GM21390 (cell line): ENCODE data around the gene MKX.
"Not testable (repeated sequence)": the region's sequence is repeated elsewhere in the genome, so short reads cannot be mapped to it uniquely, and the experiment has no call there.

Source experiments
- ATAC-seq: cut with Tn5 transposase; IDR thresholded peaks from one replicate; pipeline ENCODE4 v1.9.1; 2021; ENCODE audit not compliant: unreplicated experiment

Gene MKX

DNA sequence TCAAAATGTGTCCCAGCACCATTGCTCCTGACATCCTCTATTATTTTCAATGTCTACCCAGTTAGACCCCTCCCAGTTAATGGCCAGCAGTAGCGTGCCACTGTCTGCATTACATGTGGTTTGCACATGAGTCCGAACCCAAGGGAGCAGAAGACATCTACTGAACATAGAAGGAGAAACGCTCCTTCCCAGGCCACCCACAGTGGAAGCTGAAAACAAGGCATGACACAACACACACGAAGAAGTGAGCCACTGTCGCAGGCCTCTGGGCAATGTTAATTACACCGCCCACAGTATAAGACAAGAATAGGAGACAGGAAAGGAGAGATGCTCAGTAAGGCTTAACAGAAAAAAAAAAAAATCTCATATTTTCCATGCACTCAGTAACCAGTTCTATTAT is 50.5 kb downstream of the MKX start:
- ATAC-seq: no peak

DNA sequence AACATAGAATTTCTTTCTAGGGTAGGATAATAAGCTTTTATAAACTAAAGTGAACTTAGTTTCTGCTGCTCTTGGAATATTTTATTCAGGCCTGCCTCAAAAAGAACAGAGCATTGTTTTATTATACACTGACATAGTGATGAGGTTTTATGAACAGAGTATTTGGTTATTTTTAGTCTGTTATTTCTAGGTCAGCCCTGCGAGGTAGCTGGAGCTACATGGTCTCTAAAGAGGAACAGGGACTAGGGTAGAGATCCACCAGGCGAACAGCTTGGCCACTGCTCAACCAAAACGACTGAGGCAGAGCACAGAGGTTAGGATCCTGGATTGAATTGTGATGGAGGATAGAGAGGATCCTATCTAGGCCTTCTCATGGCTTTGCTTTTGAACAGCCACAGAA is 53.0 kb downstream of the MKX start:
- ATAC-seq: no peak

DNA sequence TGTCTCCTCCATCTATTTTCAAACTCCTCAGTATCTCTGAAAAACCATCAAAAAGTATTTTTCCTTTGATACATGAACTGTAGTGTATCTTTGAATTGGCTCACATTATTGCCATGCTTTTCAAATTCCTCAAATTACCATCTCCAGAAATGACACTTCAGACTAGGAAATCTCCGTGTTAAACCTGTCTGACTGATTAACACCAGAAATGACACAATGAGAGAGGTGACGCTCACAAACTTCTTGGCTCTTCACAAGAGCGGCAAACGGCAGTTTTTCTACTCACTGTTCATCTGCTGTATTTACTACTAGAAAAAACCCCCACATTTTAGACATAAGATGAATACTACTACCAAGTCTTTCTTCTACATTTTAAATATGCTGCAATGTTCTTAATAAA is 56.6 kb downstream of the MKX start:
- no peak for ATAC-seq

DNA sequence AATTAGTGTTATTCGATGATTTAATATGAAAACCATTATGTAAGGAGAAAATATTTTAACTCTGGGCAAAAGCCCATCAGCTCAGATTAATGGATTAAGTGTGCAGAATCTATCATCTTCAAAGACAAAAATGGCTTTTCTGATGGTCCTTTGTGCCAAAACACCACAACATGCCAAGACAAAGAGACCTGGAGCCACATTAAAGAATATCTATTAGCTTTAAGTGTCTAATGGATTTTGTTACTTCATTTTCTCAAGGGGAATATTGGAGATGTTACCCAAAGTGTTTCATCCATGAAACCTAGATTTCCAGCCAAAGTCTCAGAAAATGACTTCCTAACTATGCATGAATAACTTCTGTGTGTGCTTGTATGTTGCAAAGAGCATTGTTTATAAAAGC is 57.3 kb downstream of the MKX start:
- no peak for ATAC-seq

DNA sequence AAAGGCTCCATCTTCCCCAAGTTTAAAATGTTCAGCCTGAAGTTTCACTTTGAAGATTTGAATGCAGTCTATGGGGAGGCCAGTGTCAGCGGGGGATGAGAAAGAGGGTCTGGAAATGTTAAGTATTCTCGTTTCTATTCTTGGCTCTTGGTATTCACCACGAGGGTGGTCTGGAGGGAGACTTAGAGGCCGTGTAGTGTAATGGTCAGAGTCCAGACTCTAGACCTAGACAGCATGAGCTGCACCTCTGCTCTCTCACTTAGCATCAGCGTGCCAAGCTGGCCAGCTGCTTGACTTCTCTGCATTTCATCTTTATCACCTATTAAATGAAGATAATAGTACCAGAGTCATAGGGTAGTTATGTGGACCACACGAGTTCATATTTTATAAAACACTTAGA is 57.9 kb downstream of the MKX start:
- ATAC-seq: no peak

DNA sequence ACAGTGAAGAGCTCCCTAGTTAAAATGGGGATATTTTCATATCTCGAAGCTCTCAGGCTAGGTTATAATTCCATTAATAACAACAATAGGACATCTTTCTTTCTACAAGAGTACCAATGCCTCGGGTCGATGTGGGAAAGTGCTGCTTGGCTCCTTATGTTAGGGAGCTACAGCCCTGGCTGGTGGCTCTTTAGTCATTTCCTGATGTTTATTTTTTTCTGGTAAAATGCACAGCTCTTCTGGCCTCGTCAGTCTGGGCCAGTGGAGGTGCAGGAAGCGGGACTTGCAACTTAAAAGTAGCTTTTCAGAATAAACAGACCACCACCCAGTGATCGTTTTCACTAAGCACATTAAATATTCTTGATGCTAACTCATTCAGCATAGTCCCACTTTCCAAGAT is 58.3 kb downstream of the MKX start:
- no peak for ATAC-seq

DNA sequence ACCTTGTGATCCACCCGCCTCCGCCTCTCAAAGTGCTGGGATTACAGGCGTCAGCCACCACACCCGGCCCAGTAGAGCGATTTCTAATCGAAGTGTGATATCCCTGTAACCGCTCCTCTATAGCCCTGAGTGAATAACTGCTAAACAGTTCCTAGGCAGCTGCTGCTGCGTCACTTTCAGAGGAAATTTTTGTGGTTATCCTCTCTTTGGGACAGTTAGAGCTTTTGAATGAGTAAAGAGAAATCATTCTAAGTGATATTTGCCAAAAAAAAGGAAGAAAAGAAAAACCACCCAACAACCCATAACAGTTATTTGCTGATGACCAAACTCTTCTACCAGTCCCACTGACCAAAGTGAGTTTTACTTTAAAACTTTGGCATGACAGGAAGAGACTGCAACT is 59.9 kb downstream of the MKX start:
- ATAC-seq: no peak

DNA sequence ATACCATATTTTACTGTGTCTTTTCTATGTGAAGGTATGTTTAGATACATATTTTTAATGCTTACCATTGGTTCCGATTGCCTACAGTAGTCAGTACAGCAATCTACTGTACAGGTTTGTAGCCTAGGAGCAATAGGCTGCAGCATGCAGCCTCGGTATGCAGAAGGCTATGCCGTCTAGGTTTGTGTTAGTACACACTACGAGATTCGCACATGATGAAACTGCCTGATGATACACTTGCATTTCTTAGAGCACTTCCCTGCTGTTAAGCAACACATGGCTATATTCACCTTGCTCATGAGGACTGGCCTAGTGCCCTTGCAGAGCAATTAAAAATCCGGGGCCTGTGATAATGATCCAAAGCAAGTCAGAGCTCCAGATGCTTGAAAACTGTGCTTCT is 62.4 kb downstream of the MKX start:
- no peak for ATAC-seq

DNA sequence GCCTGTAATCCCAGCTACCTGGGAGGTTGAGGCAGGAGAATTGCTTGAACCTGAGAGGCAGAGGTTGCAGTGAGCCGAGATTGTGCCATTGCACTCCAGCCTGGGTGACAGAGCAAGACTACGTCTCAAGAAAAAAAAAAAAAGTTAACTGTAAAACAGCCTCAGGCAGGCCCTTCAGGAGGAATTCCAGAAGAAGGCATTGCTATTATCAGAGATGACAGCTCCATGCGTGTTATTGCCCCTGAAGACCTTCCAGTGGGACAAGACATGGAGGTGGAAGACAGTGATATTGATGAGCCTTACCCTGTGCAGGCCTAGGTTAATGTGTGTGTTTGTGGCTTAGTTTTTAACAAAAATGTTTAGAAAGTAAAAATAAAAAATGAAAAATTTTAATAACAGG is 63.8 kb downstream of the MKX start:
- not testable (repeated sequence) for ATAC-seq

DNA sequence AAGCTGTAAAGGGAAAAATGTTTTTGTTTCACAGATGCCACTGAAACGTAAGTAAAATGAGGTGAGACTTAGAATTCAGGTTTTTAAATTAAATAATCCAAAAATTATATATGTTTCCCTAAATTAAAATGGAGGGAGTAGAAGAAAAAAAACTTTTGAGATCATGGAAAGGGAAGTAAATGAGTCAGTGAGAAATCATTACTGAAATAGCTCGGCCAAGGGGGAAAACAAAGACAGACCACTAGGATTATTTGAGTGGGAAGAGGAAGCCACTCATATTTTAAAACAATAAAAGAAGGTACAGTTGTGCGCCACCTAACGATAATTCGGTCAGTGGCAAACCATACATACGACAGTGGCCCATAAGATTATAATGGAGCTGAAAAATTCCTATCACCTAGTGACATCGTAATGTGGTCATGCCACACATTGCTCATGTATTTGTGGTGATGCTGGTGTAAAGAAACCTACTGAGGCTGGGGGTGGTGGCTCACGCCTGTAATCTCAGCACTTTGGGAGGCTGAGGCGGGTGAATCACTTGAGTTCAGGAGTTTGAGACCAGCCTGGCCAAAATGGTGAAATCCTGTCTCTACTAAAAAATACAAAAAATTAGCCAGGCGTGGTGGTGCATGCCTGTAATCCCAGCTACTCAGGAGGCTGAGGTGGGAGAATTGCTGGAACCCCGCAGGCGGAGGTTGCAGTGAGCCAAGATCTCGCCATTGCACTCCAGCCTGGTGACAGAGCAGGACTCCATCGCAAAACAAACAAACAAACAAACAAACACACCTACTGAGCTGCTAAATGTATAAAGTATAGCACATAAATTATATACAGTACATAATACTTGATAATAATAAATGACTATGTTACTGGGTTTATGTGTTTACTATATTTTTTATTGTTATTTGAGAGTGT is 64.7 kb downstream of the MKX start:
- ATAC-seq: no peak

DNA sequence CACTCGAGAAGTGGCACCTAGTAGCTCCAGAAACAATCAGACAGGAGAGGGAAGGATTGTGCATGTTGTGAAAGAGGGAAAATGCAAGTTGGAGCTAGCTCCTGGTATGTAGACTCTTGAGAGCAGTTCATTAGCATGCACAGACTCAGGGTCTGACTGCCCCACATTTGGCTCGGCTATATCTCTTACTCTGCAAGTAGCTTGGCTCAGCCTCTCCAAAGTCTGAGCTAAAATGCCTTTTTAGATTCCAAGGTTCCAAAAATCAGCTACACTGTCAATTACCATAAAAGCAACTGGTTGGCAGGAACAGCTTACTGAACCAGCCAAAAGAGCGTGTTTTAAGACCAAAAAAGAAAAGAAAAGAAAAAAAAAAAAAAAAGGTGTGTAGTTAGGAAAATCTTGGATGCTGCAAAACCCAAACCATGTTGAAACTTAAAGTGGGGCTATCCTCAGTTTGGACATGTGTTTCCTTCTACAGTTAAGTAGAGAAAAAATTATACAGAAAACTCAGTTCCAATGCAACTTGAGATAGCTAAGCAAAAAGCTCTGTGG is 65.5 kb downstream of the MKX start:
- no peak for ATAC-seq

DNA sequence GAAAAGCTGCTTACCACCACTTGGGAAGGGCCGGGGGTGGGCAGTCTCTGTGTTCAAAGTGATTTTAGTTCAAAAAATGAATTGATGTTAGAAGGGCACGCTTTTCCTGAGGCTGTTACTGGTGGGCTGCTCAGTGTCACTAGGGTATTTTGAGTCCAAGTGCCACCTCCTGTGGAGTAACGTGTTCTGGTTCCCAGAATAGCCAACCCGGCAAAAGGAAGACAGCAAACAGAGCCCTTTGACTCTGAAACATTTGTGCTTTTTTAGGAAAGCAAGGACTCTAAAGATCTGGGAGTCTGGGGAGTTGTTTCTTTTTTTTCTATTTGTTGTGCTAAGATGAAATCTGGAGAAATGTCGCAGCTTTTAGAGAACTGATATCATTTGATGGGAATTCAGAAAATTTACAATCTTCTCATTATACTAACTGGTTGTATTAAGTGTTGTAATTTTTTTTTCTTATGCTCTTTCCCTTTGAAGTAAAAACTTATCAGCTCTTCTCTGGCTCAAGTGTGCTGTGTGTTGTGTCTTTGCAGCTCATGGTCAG is 66.2 kb downstream of the MKX start:
- ATAC-seq: no peak

DNA sequence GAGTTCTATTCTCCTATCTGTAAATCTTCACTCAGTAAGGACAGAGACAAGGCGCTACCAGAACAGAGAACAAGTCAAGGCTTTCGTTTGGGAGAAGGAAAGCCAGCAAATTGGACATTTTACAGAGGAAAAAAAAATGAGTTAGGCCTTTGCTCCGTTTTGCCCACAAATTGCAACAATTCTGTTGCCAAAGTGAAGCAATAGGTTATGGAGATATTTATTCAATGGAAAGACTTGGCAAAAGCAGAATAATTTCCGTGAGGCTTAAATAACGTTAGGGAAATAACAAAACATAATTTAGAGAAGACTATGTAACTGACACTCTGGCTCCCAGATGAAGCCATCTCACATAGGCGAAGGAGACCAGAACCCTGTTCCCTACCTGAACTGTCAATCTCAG is 67.5 kb downstream of the MKX start:
- ATAC-seq: no peak

DNA sequence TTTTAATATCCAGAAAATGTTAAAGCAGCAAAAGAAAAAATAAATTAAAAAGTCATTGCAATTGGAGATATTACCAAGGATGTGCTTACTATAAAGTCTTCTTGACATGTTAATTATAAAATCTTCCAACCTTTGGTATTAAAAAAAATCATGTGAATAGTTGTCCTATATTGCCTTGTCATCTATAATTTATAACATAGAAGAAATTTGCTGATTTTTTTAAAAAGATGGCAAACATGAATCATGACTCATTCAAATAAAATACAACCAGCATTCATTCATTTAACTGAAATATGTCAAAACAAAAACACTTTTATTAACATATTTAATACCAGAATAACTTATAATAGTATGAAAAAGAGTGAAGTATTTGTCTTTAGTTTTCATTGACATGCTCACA is 72.6 kb downstream of the MKX start:
- ATAC-seq: no peak

DNA sequence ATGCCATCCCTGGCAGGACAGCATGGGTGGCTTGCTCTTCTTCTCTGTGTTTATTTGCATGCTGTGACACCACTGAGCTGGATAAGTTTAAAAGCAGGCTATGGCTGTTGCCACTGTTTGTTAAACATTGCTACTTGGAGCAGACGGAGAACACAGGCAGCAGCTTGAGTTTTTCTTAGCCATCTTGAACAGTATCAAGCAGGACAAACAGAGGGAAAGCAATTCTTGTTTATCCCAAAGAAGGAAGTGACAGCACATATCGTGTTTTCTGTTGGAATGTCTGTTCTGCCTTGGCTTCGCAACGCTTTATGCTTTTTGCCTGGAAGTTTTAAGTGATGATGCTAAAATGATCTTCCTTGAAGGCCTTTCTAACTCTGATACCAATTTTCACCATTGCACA is 73.8 kb downstream of the MKX start:
- ATAC-seq: no peak

DNA sequence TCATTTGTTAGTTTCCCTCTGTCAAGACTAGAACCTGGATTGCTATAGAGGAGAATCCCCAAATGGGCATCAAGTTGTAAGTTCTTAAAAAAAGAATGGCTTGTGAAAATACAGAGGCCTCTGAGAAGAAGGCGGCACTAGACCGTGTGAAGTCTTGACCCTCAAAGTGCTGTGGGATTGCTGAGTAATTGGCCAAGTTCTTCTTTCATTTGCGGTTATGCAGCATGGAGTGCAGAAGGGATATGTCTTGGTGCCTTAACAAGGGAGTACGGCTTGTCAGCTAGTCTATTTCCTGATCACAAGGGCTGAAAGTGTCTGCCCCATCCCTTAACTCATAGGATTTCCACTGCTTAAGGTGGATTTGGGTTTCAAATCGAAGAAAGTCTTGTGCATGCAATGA is 81.2 kb downstream of the MKX start:
- ATAC-seq: no peak

DNA sequence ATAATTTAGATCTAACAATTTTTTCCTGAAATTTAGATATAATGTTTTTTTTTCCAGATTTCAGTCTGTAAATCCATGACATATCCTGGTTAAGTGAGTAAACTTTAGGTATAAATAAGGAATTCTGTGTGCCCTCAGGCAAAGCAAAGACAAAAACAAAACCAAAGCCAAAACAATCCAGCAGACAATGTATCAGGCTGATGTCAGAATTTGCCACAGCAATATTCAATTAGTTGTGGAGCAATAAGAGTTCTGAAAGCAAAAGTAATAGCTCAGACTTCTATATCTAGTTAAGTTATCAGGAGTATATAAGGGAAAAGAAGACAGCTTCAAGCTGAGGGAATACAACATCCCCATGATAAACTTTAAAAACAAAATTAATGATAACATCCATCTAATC is 82.0 kb downstream of the MKX start:
- ATAC-seq: no peak

DNA sequence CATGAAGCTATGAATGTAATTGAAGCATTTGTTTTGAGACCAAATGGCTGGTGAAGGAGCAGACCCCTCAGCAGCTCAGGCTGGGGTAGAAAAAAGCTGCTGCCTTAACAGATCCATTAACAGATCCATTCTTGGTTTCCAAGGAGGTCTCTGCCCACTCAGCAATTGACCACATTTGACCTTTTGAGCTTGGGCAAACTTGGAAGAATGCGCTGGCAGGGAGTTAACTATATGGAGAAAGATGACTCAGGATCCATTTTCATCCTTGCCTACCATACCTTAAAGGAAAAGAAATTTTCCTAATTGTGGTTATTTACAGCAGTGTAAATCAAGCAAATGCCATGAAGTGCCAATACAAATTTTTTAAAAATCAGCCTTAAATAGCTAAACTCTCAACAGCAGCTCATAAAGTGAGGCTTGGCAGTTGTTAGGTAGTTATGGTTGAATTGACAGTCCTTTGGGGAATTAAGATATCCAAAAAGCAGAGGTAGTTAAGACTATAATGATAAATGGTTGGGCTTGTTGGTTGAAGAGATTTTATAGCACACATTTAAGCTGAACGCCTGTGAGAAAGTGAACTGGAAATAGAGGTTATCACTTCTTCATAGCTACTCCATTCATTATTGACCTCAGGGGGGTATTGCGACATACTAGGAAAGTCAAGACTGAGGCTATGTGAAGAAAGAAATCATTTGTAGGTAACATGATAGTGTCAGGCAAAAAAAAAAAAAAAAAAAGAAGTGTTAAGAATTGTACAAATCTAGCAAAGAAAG is 83.9 kb downstream of the MKX start:
- ATAC-seq: no peak

DNA sequence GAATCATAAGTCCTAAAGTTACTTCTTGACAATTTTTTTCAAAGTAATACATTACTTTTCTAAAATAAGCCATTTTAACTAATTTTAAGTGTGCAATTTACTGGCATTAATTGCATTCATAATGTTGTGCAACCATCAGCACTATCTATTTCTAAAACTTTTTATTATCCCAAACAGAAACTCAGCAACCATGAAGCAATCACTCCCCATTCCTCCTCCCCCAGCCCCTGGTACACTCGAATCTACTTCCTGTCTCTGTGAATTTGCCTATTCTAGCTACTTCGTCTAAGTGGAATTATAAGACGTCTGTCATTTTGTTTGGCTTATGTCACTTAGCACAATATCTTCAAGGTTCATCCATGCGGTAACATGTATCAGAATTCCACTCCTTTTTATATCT is 84.9 kb downstream of the MKX start:
- no peak for ATAC-seq

DNA sequence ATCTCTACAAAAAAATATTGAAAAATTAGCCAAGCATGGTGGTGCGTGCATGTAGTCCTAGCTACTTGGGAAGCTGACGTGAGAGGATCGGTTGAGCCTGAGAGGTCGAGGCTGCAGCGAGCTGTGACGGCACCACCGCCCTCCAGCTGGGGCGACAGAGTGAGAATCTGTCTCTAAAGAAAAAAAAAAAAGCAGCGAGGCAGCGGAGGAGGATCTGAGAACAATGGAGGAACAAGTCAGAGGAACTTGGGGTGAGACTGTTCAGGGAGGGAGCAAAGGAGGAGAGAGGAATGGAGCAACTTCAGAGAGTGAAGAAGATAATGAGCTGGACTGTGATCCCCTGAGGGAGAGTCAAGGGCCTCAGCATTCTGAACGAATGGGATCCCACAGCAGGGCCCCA is 85.4 kb downstream of the MKX start:
- ATAC-seq: no peak

DNA sequence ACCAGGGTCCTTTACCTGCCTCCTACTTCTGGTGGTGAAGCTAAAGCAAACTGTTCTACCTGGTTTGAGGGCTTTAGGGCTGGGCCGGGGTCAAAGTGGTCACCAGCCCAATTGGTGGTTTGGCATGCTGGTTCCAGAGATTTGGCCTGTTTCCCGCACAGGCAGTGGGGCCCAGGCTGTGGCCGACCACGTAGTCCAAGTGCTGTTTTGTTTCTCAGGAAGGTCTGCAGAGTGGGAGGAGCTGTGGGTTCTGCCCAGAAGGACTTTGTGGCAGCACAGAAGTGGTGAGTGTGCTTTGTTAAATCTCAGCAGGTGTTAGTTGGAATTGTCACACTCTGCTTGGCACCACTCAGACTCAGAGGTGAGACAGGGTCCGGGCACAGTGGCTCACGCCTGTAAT is 85.8 kb downstream of the MKX start:
- no peak for ATAC-seq

DNA sequence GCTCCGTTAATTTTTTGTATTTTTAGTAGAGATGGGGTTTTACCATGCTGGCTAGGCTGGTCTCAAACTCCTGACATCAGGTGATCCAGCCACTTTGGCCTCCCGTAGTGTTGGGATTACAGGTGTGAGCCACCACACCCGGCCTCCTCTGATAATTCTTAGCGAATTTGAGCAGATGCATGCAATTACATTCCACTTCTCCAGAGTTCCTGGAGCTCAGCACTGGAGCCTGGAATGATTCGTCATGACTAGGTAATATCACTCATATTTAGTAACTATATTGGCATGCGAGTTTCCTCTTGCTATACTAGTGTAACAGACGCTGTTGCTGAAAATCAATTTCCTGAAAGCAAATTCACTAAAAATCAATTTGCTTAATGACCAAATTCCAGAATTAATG is 86.8 kb downstream of the MKX start:
- no peak for ATAC-seq
